ENCODE data around the gene TMEM186. TPM values are rescaled to one million over a fixed set of nuclear protein-coding genes. Genes with fewer than 3 reads are reported as not detected.
A peak's percentile ranks its signal among the peaks of the same experiment; 100 is the strongest.

TMEM186 gene
- total RNA-seq, 2 donors from 2014 or later = 2.4 to 3.5 TPM

DNA sequence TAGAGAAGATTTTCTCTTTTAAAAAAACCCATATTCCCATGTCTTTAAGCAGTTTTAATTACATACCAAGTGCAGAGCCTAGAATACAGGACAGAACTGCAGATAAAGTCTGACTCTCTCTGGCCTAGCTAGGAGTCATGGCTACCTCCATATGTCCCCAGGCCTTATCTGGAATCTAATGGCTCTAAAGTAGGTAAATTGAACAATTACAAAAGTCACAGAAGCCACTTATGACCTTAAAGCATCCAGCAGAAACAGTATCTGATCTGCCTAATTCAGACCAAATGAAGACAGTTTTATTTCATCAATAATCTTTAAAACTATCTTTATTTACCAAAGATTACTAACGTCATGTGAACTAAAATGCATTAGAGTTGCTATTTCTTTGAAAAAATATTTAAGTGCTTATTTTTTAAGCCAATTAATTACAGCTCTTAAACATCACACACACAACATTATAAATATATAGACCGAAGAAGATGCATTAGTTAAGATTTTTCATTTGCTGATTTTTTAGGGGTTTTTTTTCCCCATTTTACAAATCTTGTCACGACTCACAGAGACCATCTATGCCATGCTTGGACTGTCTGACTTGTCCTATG lies 28.9 kb upstream of the TMEM186 start:
- Mint-ChIP-seq H3K36me3 (ENCODE audit: low read depth) (peaks cover 4% of the 10 kb centered on the region), H3K4me3 (no peak overlapping the region), H3K27me3 (no peaks in the 10 kb centered on the region), H3K27ac (no peak overlapping the region), H3K4me1 (peaks cover 13% of the 10 kb centered on the region)
- no peaks in the 10 kb centered on the region for H3K9me3 ChIP-seq (ENCODE audit: control insufficient read depth, low read length, poor library complexity, severe bottlenecking)
- ATAC-seq (no peak), DNase-seq (no peak)

DNA sequence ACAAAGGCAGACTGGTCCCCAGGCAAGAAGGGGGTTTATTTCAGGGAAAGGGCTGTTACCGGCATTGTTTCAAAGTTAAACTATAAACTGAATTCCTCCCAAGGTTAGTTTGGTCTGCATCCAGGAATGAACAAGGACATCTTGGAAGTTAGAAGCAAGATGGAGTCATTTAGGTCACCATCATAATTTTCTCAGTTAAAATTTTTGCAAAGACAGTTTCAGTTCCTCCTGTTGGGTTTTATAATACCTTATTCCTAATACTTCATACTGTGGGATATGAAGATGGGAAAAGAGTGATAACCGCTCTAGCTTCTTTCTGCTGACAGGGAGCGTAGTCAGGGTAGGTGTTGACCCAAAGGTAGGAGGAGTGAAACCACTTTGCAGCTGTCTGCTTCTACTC lies 25.0 kb upstream of the TMEM186 start:
- DNase-seq (no peak), ATAC-seq (no peak)
- Mint-ChIP-seq H3K4me3 (no peak overlapping the region), H3K4me1 (peaks cover 15% of the 10 kb centered on the region), H3K36me3 (ENCODE audit: low read depth) (peaks cover 2% of the 10 kb centered on the region), H3K27ac (no peak overlapping the region), H3K27me3 (no peaks in the 10 kb centered on the region)
- H3K9me3 ChIP-seq (ENCODE audit: control insufficient read depth, low read length, poor library complexity, severe bottlenecking) = no peaks in the 10 kb centered on the region

DNA sequence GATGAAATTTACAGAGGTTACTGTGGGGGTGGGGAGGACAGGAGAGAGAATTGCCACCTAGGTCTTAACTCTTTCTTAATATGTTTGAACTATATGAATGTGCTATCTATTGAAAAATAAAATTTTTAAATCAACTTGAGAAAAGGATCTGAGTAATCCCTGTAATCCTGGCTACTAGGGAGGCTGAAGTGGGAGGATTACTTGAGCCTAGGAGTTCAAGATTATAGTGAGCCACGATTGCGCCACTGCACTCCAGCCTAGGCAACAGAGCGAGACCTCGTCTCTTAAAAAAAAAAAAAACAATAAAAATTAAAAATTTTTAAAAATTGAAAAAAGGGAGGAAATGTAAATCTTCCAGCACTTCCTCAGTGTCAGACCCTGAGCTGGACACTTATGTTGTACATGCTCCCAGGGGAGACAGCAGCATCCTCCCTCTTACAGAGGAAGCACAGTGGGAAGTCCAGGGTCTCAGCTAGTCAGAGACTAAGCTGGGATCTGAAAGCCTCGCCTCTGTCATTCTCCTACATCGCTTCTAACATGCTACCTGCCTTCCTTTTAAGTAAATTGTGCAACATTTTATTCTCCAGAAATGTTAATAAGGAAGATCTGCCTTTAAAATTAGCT lies 22.1 kb upstream of the TMEM186 start:
- Mint-ChIP-seq H3K27ac (no peak overlapping the region), H3K36me3 (ENCODE audit: low read depth) (peaks cover 5% of the 10 kb centered on the region)
- no peak for ATAC-seq

DNA sequence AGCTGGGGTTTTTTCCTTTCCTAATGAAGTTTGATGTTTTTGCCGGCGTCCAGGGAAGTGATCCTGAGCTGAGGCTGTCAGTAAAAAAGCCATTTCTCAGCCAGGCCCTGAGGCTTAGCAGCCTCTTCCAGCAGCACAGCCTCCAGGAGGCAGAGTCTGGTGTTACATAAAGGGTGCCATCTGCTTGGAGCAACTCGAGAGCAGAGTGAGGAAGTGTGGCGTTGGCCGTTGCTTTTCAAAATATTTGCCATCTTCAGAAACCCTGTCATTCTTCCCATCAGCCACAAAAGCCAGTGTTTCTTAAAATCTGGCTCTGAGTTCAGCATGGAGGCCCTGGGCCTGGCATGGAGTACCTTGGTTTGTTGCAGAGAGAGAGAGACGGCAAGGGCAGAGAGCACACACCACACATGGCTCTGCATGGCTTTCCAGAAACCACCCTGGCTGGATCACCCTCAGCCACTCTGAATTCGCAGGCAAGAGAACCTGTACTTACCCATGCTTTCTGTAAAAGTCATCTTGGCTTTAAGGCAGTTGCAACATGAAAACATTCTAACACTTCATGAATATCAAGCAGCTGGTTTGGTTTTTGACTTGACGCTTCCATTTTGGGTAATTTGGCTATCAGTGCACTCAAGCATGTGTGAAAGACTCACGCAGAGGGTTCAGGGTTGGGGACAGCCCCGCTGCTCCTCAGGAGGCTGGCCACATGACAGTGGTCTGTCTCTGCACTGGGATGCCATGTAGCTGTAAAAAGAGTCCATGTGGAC lies 21.2 kb upstream of the TMEM186 start:
- no peak overlapping the region for H3K4me3 Mint-ChIP-seq
- H3K36me3 Mint-ChIP-seq (ENCODE audit: low read depth) = peaks cover 5% of the 10 kb centered on the region
- H3K9me3 ChIP-seq (ENCODE audit: control insufficient read depth, low read length, poor library complexity, severe bottlenecking) = no peaks in the 10 kb centered on the region
- peaks cover 26% of the 10 kb centered on the region for H3K4me1 Mint-ChIP-seq
- DNase-seq = no peak
- H3K27ac Mint-ChIP-seq = no peak overlapping the region
- H3K27me3 Mint-ChIP-seq = no peaks in the 10 kb centered on the region
- ATAC-seq = no peak

More for the DNA sequence above, 22.1 kb upstream of the TMEM186 start:
- H3K27me3 Mint-ChIP-seq = no peaks in the 10 kb centered on the region
- no peak for DNase-seq
- H3K4me3 Mint-ChIP-seq = no peak overlapping the region
- peaks cover 26% of the 10 kb centered on the region for H3K4me1 Mint-ChIP-seq
- H3K9me3 ChIP-seq (ENCODE audit: control insufficient read depth, low read length, poor library complexity, severe bottlenecking) = no peaks in the 10 kb centered on the region

DNA sequence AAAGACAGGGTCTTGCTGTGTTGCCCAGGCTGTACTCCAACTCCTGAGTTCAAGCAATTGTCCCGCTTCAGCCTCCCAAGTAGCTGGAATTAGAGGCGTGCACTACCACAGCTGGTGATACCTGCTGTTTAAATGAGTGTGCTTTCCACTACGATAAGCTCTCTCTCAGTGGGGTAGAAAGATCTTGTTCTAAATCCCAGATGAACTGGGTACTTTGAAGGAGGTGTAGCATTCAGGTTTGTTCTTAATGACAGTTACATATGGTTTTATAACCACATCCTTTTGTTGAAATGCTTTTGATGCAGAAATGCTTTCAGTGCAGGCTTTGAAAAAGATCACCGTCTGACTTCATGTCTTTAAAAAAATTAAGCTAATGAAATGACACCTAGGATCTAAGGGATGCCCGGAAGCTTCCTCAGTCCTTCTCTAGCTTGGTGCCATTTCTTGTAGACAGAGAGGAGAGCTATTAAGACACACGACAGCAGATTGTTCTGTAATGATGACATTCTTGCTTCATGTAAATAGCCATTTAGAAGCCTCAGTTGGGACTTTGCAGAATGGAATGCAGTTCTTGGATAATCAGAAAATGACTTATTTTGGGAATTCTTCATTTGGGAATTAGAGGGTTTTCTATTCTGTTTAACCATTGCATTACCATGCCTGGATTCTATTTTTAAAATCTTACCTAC lies 19.7 kb upstream of the TMEM186 start:
- Mint-ChIP-seq H3K4me1 (peaks cover 20% of the 10 kb centered on the region), H3K27ac (no peak overlapping the region), H3K4me3 (no peak overlapping the region), H3K27me3 (no peaks in the 10 kb centered on the region), H3K36me3 (ENCODE audit: low read depth) (peaks cover 8% of the 10 kb centered on the region)
- no peaks in the 10 kb centered on the region for H3K9me3 ChIP-seq (ENCODE audit: control insufficient read depth, low read length, poor library complexity, severe bottlenecking)
- ATAC-seq (peak; percentile 68), DNase-seq (no peak)

DNA sequence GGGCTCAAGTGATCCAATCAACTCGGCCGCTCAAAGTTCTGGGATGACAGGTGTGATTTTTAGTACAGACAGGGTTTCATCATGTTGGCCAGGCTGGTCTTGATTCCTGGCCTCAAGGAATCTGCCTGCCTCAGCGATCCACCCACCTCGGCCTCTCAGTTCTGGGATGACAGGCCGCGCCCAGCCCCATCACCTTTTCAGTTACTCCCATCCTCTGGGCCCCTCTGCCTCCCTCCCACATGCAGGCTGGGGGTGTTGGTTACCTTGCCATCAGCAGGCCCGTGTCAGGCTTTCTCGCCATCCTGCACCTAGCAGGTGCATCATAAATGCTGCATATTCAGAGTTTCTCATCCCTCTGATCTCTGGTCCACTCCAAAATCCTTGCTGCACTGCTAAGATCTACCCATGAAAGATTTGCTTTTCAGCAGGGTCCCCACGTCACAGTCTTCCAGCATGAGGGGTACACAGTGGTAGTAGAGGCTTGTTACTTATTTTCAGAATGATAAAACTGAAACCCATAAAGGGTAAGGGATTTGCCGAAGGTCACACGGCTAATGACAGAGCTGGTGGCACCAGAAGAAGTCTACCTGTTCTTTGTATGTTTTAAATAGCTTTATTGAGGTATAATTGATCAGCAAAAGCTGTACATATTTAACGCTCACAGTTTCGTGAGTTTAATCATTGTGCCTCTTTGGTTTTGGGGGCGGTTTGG lies 16.8 kb upstream of the TMEM186 start:
- peaks cover 18% of the 10 kb centered on the region for H3K4me1 Mint-ChIP-seq
- H3K4me3 Mint-ChIP-seq = no peak overlapping the region
- DNase-seq (no peak), ATAC-seq (no peak)
- H3K9me3 ChIP-seq (ENCODE audit: control insufficient read depth, low read length, poor library complexity, severe bottlenecking) = no peaks in the 10 kb centered on the region
- peaks cover 15% of the 10 kb centered on the region for H3K36me3 Mint-ChIP-seq (ENCODE audit: low read depth)
- H3K27me3 Mint-ChIP-seq = no peaks in the 10 kb centered on the region
- peak overlapping the region; percentile 53 for H3K27ac Mint-ChIP-seq

DNA sequence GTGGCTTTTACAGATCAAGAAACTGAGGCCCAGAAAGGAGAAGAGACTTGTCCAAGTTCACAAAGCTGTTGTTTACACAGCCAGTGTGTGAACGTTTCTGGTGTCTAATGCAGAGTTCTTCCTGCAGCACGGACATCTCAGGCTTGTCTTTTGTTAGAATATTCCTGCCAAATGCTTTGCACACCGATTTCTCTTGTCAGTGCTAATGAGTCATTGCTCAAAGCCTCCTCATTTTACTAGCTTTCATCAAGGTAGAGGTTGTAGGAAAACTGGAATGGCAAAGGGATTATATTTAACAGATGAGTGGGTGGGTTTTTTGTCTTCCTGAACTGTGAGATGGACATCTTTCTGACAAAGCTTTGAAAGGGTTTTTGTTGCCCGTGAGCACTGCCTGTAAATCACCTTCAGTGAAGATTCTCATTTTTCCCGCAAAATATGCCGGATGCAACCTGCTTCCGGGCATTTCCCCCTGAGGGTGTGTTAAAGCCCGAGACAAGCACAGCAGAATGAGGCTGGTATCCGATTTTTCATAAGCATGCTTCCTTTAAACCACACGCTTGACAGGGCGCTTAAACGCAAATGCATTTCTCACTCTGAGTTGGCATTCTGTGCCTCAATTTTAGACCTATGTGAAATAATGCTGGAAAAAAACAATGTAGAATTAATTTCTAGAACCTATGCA lies 14.9 kb upstream of the TMEM186 start:
- DNase-seq (no peak), ATAC-seq (no peak)
- H3K9me3 ChIP-seq (ENCODE audit: control insufficient read depth, low read length, poor library complexity, severe bottlenecking) = no peaks in the 10 kb centered on the region
- H3K4me1 Mint-ChIP-seq = peaks cover 16% of the 10 kb centered on the region
- no peaks in the 10 kb centered on the region for H3K27me3 Mint-ChIP-seq
- H3K36me3 Mint-ChIP-seq (ENCODE audit: low read depth) = peaks cover 18% of the 10 kb centered on the region
- H3K4me3 Mint-ChIP-seq = no peak overlapping the region
- H3K27ac Mint-ChIP-seq = no peak overlapping the region

DNA sequence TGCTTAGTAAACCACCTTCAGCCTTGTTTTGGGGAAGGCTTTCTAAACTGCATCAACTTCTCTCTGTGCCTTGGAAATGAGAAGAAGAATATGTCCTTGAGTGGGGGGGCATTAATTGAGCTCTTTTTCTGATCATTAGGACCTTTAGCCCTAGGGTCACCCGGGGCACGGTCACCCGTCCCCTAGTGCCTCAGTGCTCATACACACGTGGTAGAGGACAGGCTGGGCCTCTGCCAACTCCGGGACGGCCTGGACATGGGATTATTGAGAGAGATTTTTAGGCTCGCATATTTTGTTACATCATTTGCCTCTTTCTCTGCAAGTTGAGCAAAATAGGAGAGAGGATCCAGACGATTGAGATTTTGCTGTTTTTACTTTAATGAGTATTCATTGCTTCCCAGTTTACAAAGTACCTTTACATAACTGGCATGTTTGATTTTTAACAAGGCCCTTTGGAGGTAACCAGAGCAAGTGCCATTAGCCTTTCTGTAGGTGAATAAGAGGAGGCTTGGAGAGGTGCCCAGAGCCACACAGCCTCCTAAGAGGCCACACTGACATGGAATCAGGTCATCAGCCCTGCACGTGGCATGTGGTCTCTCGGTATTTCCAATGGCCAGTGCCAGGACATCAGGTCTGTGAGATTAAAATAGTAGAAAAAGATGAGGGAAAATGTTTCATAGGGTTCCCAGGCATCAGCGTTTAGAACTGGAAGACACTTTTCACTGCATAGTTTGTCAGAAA lies 11.3 kb upstream of the TMEM186 start:
- peaks cover 4% of the 10 kb centered on the region for H3K4me1 Mint-ChIP-seq
- H3K27ac Mint-ChIP-seq = no peak overlapping the region
- peaks cover 15% of the 10 kb centered on the region for H3K36me3 Mint-ChIP-seq (ENCODE audit: low read depth)
- ATAC-seq (no peak), DNase-seq (no peak)
- H3K4me3 Mint-ChIP-seq = no peak overlapping the region
- no peaks in the 10 kb centered on the region for H3K9me3 ChIP-seq (ENCODE audit: control insufficient read depth, low read length, poor library complexity, severe bottlenecking)
- H3K27me3 Mint-ChIP-seq = no peaks in the 10 kb centered on the region

DNA sequence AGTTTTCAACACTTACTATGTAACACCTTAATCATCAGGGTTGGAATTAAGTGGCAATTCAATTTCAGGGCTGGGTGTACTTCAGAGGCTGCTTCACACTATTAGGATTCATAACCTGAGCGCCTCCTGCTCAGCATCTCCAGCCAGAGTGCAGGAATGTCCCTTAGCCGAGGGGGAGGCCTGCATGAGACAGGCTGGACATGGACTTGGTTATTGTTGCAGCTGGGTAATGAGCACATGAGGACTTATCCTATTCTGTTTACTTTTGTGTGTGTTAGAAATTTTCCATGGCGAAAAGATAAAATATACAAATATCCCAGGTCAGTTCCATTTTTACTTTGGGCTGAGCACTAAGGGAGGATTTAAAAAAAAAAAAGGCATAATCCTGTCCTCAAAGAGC lies 10.6 kb upstream of the TMEM186 start:
- ATAC-seq (no peak), DNase-seq (no peak)
- no peaks in the 10 kb centered on the region for H3K9me3 ChIP-seq (ENCODE audit: control insufficient read depth, low read length, poor library complexity, severe bottlenecking)
- Mint-ChIP-seq H3K27ac (no peak overlapping the region), H3K27me3 (no peaks in the 10 kb centered on the region), H3K4me1 (peaks cover 5% of the 10 kb centered on the region), H3K36me3 (ENCODE audit: low read depth) (peaks cover 16% of the 10 kb centered on the region), H3K4me3 (no peak overlapping the region)

DNA sequence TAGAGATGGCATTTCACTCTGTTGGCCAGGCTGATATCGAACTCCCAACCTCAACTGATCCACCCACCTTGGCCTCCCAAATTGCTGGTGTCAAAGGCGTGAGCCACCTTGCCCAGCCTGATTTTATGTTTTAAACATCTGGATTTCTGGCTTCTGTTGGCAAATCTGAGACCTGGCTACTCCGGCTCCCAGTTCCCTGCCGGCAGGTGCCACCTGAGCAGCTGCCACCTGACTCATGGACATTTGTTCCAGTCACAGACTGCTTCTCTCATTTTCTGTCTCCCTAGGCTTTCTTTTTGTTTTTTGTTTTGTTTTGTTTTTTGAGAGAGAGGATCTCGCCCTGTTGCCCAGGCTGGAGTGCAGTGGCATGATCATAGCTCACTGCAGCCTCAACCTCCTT lies 9.8 kb upstream of the TMEM186 start:
- no peaks in the 10 kb centered on the region for H3K9me3 ChIP-seq (ENCODE audit: control insufficient read depth, low read length, poor library complexity, severe bottlenecking)
- no peak for DNase-seq
- peaks cover 16% of the 10 kb centered on the region for H3K36me3 Mint-ChIP-seq (ENCODE audit: low read depth)
- peak overlapping the region; percentile 64 for H3K4me3 Mint-ChIP-seq
- H3K27me3 Mint-ChIP-seq = no peaks in the 10 kb centered on the region
- no peak overlapping the region for H3K27ac Mint-ChIP-seq
- ATAC-seq = no peak
- peaks cover 6% of the 10 kb centered on the region for H3K4me1 Mint-ChIP-seq

DNA sequence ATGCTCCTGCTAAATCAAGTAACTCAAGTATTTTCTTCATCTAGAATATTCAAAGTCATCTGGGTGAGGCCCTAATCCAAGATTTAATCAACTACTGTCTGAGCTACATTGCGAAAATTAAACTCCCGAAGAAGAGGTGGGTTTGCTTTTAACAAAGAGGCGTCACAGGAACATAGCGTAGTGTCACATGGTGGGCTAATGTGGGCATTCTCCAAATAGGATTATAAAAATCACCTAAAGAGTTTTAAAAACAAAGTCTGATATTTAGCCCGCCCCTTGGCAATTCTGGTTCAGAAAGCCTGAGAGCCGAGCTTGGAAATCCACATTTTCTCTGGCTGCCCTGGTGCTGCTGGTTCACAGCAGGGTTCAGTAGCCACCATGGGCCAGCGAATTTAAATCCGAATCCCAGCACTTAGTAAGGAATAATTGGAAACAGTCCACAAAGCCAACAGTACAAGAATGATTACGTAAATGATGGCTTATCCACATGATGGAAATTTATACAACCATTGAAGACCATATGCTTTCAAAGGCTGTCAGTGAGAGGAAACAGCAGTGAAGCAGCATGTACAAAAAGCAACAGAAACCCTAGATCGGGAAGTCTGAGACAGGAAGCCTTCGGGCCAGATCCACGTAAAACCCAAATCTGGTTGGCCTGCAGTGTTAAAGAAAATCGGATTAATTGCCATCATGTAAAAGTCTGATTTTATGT lies 9.0 kb upstream of the TMEM186 start:
- ATAC-seq = no peak
- Mint-ChIP-seq H3K4me3 (no peak overlapping the region), H3K36me3 (ENCODE audit: low read depth) (peaks cover 14% of the 10 kb centered on the region), H3K4me1 (peaks cover 6% of the 10 kb centered on the region), H3K27ac (peak overlapping the region; percentile 29), H3K27me3 (no peaks in the 10 kb centered on the region)
- no peaks in the 10 kb centered on the region for H3K9me3 ChIP-seq (ENCODE audit: control insufficient read depth, low read length, poor library complexity, severe bottlenecking)
- DNase-seq = no peak
